Measurements from ENCODE around the gene CAMK2G. TPM values are rescaled to one million over a fixed set of nuclear protein-coding genes. Genes with fewer than 3 reads are reported as not detected.

Gene CAMK2G
- total RNA-seq, 2 experiments from 2014 or later = 29.1 to 34.8 TPM

DNA sequence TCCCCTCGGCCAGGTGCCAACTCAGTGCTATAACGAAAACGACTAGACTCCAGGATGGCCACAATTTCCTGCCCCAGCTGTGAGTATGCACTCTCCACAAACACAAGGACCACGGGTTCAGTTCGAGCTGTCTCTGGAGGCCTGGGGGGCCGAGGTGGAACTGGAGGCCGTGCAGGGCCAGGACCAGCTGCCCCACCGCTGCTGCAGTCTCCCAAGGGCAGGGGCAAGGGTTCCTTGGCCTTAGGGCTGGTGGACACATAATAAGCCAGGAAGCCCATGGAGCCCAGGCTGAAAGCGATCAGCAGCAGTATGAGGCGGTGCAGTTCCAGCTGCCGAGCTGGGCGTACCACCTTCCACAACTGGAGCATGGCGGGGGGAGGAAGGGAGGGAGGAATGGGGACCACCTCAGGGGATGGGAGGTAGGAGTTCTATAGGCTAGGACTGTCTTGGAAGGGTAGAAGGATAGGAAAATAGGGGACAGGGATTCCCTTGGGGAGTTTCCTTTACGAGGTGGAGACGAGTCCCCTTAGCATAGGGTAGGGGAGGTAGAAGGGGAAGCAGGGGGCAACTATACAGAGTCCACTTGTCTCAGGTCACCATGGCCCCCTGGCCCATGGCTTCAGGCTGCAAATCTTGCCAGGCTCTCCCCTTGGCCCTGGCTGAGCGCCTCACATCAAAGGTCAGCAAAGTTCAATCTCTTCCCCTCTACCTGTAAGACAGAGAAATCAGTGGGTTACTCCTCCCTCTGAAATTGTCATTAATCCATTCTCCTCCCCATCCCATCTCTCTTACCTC lies 66.1 kb downstream of the CAMK2G start:
- CTCF ChIA-PET (ENCODE audit: unreplicated experiment) = no interaction called here

DNA sequence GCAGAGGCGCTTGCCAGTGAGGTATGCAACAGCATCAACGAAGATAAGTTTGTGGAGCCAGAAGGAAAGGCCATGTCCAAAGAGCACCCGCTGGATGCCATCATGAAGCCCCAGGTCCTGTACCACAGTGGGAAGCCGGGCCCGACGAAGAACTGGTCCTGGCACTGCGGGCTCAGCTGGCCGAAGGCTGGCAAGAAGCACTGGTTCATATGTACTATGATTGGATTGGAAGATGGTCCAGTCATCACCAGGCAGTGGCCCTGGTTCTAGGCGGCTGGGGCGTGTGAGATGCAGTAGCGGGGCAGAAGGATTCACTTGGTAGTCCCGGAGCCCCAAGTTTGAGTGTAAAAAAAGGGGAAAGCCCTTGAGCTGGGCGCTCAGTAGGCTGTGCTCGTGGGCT lies 66.9 kb downstream of the CAMK2G start:
- CTCF ChIA-PET (ENCODE audit: unreplicated experiment) = no interaction called here
- peaks cover 72% of the 10 kb centered on the region for H3K36me3 ChIP-seq (ENCODE audit: insufficient read depth, low read length)

More for the DNA sequence above, 66.1 kb downstream of the CAMK2G start:
- Histone ChIP-seq H3K4me3 (ENCODE audit: low read depth, low read length, poor library complexity, severe bottlenecking) (no peak overlapping the region), H3K9me3 (ENCODE audit: low read length) (no peaks in the 10 kb centered on the region), H3K36me3 (ENCODE audit: insufficient read depth, low read length) (peaks cover 71% of the 10 kb centered on the region), H3K4me2 (ENCODE audit: low read length) (no peak overlapping the region), H3K9me2 (ENCODE audit: insufficient read depth, low read length) (no peaks in the 10 kb centered on the region), H3K4me1 (ENCODE audit: insufficient read depth, low read length, poor library complexity, severe bottlenecking) (peaks cover 29% of the 10 kb centered on the region), H4K20me1 (ENCODE audit: insufficient read depth, low read length) (no peaks in the 10 kb centered on the region), H3K27ac (ENCODE audit: low read depth, low read length, poor library complexity, severe bottlenecking) (no peak overlapping the region), H3K79me2 (ENCODE audit: insufficient read depth, low read depth, low read length) (peaks cover 14% of the 10 kb centered on the region; the same call in 1 of the 2 replicates), H2AFZ (ENCODE audit: low read length) (no peak overlapping the region)
- DNase-seq (ENCODE audit: low spot score) = no peak
- TF ChIP-seq EZH2phosphoT487 (IDR thresholded peaks at IDR 0.05; ENCODE audit: borderline replicate concordance, low read depth, low read length) = no peak
- TF ChIP-seq, protein P1, sequence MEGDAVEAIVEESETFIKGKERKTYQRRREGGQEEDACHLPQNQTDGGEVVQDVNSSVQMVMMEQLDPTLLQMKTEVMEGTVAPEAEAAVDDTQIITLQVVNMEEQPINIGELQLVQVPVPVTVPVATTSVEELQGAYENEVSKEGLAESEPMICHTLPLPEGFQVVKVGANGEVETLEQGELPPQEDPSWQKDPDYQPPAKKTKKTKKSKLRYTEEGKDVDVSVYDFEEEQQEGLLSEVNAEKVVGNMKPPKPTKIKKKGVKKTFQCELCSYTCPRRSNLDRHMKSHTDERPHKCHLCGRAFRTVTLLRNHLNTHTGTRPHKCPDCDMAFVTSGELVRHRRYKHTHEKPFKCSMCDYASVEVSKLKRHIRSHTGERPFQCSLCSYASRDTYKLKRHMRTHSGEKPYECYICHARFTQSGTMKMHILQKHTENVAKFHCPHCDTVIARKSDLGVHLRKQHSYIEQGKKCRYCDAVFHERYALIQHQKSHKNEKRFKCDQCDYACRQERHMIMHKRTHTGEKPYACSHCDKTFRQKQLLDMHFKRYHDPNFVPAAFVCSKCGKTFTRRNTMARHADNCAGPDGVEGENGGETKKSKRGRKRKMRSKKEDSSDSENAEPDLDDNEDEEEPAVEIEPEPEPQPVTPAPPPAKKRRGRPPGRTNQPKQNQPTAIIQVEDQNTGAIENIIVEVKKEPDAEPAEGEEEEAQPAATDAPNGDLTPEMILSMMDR (conservative IDR thresholded peaks at IDR 0.05; ENCODE audit: low read length) = no peak
- POLR2A ChIA-PET = interaction anchor here (0.7 to 1.6 kb wide), 4 partner anchors 24 to 1256 kb away, joined by 3 to 6 read pairs (median 4); partner anchors contain the start of gene CHCHD1
- intact Hi-C loops (cut with micrococcal nuclease; ENCODE audit: unreplicated experiment) = no loop called here
- BruUV-seq (replicated peaks) = no TSS peak

More for the DNA sequence above, 66.9 kb downstream of the CAMK2G start:
- no peak for DNase-seq (ENCODE audit: low spot score)
- no peaks in the 10 kb centered on the region for H4K20me1 ChIP-seq (ENCODE audit: insufficient read depth, low read length)
- no peak overlapping the region for H3K4me2 ChIP-seq (ENCODE audit: low read length)
- H3K9me2 ChIP-seq (ENCODE audit: insufficient read depth, low read length) = no peaks in the 10 kb centered on the region
- H3K9me3 ChIP-seq (ENCODE audit: low read length) = no peaks in the 10 kb centered on the region
- BruUV-seq (replicated peaks) = no TSS peak
- no peak overlapping the region for H3K4me3 ChIP-seq (ENCODE audit: low read depth, low read length, poor library complexity, severe bottlenecking)
- H3K27ac ChIP-seq (ENCODE audit: low read depth, low read length, poor library complexity, severe bottlenecking) = no peak overlapping the region
- H3K4me1 ChIP-seq (ENCODE audit: insufficient read depth, low read length, poor library complexity, severe bottlenecking) = peaks cover 25% of the 10 kb centered on the region
- H3K79me2 ChIP-seq (ENCODE audit: insufficient read depth, low read depth, low read length) = peaks cover 14% of the 10 kb centered on the region; the same call in 1 of the 2 replicates
- TF ChIP-seq, protein P1 (conservative IDR thresholded peaks at IDR 0.05; ENCODE audit: low read length) = no peak
- H2AFZ ChIP-seq (ENCODE audit: low read length) = no peak overlapping the region
- intact Hi-C loops (cut with micrococcal nuclease; ENCODE audit: unreplicated experiment) = no loop called here
- POLR2A ChIA-PET = interaction anchor here (1.3 kb wide), 1 partner anchor 10 kb away, joined by 3 read pairs; no protein-coding TSS in a partner anchor
